ENCODE results near the gene ZNF385A. TPM values are rescaled to one million over a fixed set of nuclear protein-coding genes. Genes with fewer than 3 reads are reported as not detected.

ZNF385A gene
- total RNA-seq, 2 experiments from 2014 or later, result 3.8 to 4.7 TPM

DNA sequence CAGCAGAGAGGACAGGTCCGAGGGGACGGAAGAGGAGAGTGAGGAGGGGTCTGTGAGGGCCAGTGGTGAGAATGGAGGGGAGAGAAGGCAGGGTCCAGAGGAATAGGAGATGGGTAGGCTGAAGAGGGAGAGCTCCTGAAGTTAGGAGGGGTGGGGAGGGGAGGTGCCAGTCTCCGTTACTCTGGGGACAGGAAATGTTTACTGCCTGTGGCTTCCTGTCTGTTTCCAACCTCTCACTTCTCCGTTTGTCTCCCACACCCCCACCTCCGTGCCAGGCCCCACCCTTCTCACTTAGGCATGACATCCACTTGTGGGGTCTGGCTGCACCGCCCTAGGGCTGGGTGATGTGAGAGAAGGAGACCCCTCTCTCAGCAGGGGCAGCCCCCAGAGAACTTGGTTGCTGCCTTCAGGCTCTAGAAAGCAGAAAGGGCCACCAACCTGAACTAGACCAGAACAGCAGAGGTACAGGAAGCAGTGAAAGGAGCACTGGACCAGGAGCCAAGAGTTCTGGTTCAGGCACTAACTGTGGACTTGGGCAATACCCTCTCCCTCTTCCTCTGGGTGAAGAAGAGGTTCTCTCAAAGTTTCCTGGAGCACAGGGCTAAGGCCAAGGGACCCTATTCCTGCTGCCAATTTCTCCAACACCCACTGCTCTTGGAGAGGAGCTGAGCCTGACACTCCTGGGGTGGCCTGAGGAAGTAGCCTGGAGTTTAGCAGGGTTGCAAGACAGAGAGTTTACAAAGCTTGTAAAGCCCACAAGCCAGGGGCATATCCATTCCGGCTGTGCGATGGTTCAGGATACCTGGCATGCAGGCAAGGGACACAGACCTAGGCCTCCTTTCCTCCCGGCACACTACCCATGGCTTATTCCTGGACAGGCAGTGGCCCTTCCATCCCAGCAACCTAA lies 29.0 kb upstream of the ZNF385A start:
- Mint-ChIP-seq H3K9me3 (no peaks in the 10 kb centered on the region), H3K27me3 (no peaks in the 10 kb centered on the region), H3K4me1 (ENCODE audit: low read depth) (peaks cover 70% of the 10 kb centered on the region), H3K4me3 (peak overlapping the region; percentile 72), H3K36me3 (ENCODE audit: low read depth) (peaks cover 59% of the 10 kb centered on the region), H3K27ac (peak overlapping the region; percentile 95)
- Histone ChIP-seq H3K36me3 (ENCODE audit: insufficient read depth, low read length) (peaks cover 26% of the 10 kb centered on the region), H3K27me3 (ENCODE audit: control insufficient read depth in 1 of 2, insufficient read depth in 2 of 2, low read length in 2 of 2) (no peaks in the 10 kb centered on the region), H3K27ac (ENCODE audit: low read depth in 1 of 2, low read length in 2 of 2) (peak overlapping the region; percentile 94 to 99), H3K9me3 (ENCODE audit: control insufficient read depth in 1 of 2, insufficient read depth in 1 of 2, low read length in 2 of 2) (no peaks in the 10 kb centered on the region), H3K4me3 (ENCODE audit: low read length) (peak overlapping the region; percentile 50), H3K4me1 (ENCODE audit: insufficient read depth, low read length) (peaks cover 92% of the 10 kb centered on the region)
- ChIA-PET POLR2A (interaction anchor here (0.9 to 4.2 kb wide), 12 partner anchors 8 to 147 kb away, joined by 3 to 52 read pairs (median 6); partner anchors contain the start of genes CBX5, COPZ1, HNRNPA1 and NCKAP1L), CTCF (interaction anchor here (2.8 to 11.8 kb wide), 2 partner anchors 12 to 26 kb away, joined by 9 to 147 read pairs; no protein-coding TSS in a partner anchor)
- peak; percentile 68 to 91 (median 82) for DNase-seq
- intact Hi-C loops (cut with DNase I, micrococcal nuclease), result loop anchor here in 1 of 2 experiments (2.0 kb wide), 1 partner anchor 15 kb away; no protein-coding TSS in a partner anchor
- TF ChIP-seq CTCF (IDR thresholded peaks at IDR 0.05), result no peak
- ATAC-seq (ENCODE audit: poor library complexity), result peak; percentile 83

GRCh38 chr12:54412786-54413185 lies 28.3 kb upstream of the ZNF385A start:
- Histone ChIP-seq H3K27ac (ENCODE audit: low read depth in 1 of 2, low read length in 2 of 2) (peak overlapping the region; percentile 94 to 99), H3K4me1 (ENCODE audit: insufficient read depth, low read length) (peaks cover 97% of the 10 kb centered on the region), H3K36me3 (ENCODE audit: insufficient read depth, low read length) (peaks cover 34% of the 10 kb centered on the region), H3K4me3 (ENCODE audit: low read length) (peak overlapping the region; percentile 50), H3K9me3 (ENCODE audit: control insufficient read depth in 1 of 2, insufficient read depth in 1 of 2, low read length in 2 of 2) (no peaks in the 10 kb centered on the region), H3K27me3 (ENCODE audit: control insufficient read depth in 1 of 2, insufficient read depth in 2 of 2, low read length in 2 of 2) (no peaks in the 10 kb centered on the region)
- Mint-ChIP-seq H3K36me3 (ENCODE audit: low read depth) (peaks cover 57% of the 10 kb centered on the region), H3K9me3 (no peaks in the 10 kb centered on the region), H3K4me3 (peak overlapping the region; percentile 72), H3K4me1 (ENCODE audit: low read depth) (peaks cover 75% of the 10 kb centered on the region), H3K27me3 (no peaks in the 10 kb centered on the region), H3K27ac (peak overlapping the region; percentile 95)
- DNase-seq, result peak in 5 of 14 experiments; percentile 15 to 49 (median 40)
- ChIA-PET CTCF (interaction anchor here (2.8 to 11.8 kb wide), 2 partner anchors 11 to 27 kb away, joined by 9 to 147 read pairs; no protein-coding TSS in a partner anchor), POLR2A (interaction anchor here (0.8 to 4.2 kb wide), 13 partner anchors 8 to 148 kb away, joined by 3 to 52 read pairs (median 6); partner anchors contain the start of genes CBX5, COPZ1, HNRNPA1 and NCKAP1L)
- intact Hi-C loops (cut with DNase I, micrococcal nuclease), result loop anchor here in 1 of 2 experiments (2.0 kb wide), 1 partner anchor 14 kb away; no protein-coding TSS in a partner anchor
- no peak for TF ChIP-seq CTCF (IDR thresholded peaks at IDR 0.05)
- peak; percentile 14 for ATAC-seq (ENCODE audit: poor library complexity)

- peak overlapping the region; percentile 95 for H3K27ac Mint-ChIP-seq
- POLR2A ChIA-PET, result interaction anchor here (0.8 to 4.2 kb wide), 9 partner anchors 12 to 148 kb away, joined by 3 to 52 read pairs (median 5); partner anchors contain the start of genes COPZ1, HNRNPA1 and NCKAP1L
- peak in 1 of 14 experiments; percentile 11 for DNase-seq
- no peaks in the 10 kb centered on the region for H3K27me3 Mint-ChIP-seq
- Histone ChIP-seq H3K9me3 (ENCODE audit: control insufficient read depth in 1 of 2, insufficient read depth in 1 of 2, low read length in 2 of 2) (no peaks in the 10 kb centered on the region), H3K4me3 (ENCODE audit: low read length) (peak overlapping the region; percentile 50), H3K36me3 (ENCODE audit: insufficient read depth, low read length) (peaks cover 38% of the 10 kb centered on the region), H3K4me1 (ENCODE audit: insufficient read depth, low read length) (peaks cover 97% of the 10 kb centered on the region), H3K27ac (ENCODE audit: low read depth in 1 of 2, low read length in 2 of 2) (peak overlapping the region; percentile 94 to 99), H3K27me3 (ENCODE audit: control insufficient read depth in 1 of 2, insufficient read depth in 2 of 2, low read length in 2 of 2) (no peaks in the 10 kb centered on the region)
- TF ChIP-seq CTCF (IDR thresholded peaks at IDR 0.05), result no peak
- no peaks in the 10 kb centered on the region for H3K9me3 Mint-ChIP-seq
- peaks cover 79% of the 10 kb centered on the region for H3K4me1 Mint-ChIP-seq (ENCODE audit: low read depth)
- intact Hi-C loops (cut with DNase I, micrococcal nuclease), result loop anchor here in 1 of 2 experiments (2.0 kb wide), 1 partner anchor 14 kb away; no protein-coding TSS in a partner anchor
- CTCF ChIA-PET, result interaction anchor here (2.8 to 11.8 kb wide), 2 partner anchors 10 to 27 kb away, joined by 9 to 147 read pairs; no protein-coding TSS in a partner anchor
- peak overlapping the region; percentile 78 for H3K4me3 Mint-ChIP-seq
- no peak for ATAC-seq (ENCODE audit: poor library complexity)
- H3K36me3 Mint-ChIP-seq (ENCODE audit: low read depth), result peaks cover 57% of the 10 kb centered on the region
Measured at GRCh38 chr12:54412348-54412747, 27.8 kb upstream of the ZNF385A start.

All from CD4-positive, alpha-beta T cell (primary cell).